Raji (cell line): ENCODE data around the gene PCDHGB3.
"Not testable (repeated sequence)": the region's sequence is repeated elsewhere in the genome, so short reads cannot be mapped to it uniquely, and the experiment has no call there.

Experiments
- POLR2A ChIP-seq: IDR thresholded peaks from 2 replicates; pipeline ENCODE4 v1.6.1; 2011; ENCODE audit warnings: low read depth, low read length, control low read depth; ENCODE audit not compliant: insufficient read depth

The PCDHGB3 gene

DNA sequence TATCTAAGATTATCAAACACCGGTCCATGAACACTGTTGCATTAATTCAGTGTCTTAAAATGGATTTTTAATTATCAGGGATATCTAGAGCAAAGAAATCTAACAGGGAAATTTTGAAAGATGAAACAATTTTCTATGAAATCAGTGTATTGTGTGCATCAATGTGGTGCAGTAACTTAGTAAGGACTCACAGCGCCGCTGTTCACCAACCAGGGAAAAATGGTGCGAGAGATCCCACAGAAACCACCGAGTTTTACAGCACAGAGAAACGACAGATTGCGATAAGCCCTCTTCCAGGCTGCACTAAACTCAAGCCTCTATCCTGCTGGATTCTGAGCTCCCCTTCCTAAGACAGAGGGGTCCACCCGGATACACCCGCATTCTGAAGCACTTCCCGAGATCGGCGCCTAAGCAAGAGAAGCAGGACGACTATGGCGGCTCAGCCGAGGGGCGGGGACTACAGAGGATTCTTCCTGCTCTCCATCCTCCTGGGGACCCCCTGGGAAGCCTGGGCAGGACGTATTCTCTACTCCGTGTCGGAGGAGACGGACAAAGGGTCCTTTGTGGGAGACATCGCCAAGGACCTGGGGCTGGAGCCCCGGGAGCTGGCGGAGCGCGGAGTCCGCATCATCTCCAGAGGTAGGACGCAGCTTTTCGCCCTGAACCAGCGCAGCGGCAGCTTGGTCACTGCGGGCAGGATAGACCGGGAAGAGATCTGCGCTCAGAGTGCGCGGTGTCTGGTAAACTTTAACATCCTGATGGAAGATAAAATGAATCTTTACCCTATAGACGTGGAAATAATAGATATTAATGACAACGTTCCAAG, 12.6 kb downstream of the PCDHGB3 start, which contains the start of gene PCDHGA7:
PCDHGA7 (plus strand) TSS at position 274 of the 826 bp plus-strand sequence; CDS start at position 432, 158 bp downstream.
- TF ChIP-seq POLR2A = no peak

- TF ChIP-seq POLR2A = no peak
Observed at GRCh38 chr5:141383345-141383744, 13.3 kb downstream of the PCDHGB3 start.

GRCh38 chr5:141384471-141385267, 14.6 kb downstream of the PCDHGB3 start:
- no peak for TF ChIP-seq POLR2A

- TF ChIP-seq POLR2A = not testable (repeated sequence)
Observed at GRCh38 chr5:141387557-141388311, 17.7 kb downstream of the PCDHGB3 start, which contains the start of gene PCDHGB4. Gene PCDHGB4 (plus strand): TSS chr5:141387698. CDS start chr5:141387885, 187 bp downstream.

DNA sequence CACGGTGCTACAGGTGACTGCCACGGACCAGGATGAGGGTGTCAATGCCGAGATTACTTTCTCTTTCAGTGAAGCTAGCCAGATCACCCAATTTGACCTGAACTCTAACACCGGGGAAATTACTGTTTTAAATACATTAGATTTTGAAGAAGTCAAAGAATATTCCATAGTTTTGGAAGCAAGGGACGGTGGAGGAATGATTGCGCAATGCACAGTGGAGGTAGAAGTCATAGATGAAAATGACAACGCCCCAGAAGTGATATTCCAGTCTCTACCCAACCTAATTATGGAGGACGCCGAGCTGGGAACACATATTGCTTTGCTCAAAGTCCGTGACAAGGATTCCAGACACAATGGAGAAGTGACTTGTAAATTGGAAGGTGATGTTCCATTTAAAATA, 18.6 kb downstream of the PCDHGB3 start:
- no peak for TF ChIP-seq POLR2A

DNA sequence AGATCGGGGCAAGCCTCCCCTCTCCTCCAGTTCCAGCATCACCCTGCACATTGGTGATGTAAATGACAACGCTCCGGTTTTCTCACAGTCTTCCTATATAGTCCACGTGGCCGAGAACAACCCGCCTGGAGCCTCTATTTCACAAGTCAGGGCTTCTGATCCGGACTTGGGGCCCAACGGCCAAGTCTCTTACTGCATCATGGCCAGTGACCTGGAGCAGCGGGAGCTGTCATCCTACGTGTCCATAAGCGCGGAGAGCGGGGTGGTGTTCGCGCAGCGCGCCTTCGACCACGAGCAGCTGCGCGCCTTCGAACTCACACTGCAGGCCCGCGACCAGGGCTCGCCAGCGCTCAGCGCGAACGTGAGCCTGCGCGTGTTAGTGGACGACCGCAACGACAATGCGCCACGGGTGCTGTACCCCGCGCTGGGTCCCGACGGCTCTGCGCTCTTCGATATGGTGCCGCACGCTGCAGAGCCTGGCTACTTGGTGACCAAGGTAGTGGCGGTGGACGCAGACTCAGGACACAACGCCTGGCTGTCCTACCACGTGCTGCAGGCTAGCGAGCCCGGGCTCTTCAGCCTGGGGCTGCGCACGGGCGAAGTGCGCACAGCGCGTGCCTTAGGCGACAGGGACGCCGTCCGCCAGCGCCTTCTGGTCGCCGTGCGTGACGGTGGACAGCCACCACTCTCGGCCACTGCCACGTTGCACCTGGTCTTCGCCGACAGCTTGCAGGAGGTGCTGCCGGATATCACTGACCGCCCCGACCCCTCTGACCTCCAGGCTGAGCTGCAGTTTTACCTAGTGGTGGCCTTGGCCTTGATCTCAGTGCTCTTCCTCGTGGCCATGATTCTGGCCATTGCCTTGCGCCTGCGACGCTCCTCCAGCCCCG, 19.4 kb downstream of the PCDHGB3 start:
- TF ChIP-seq POLR2A = no peak

GRCh38 chr5:141392429-141393198, 22.6 kb downstream of the PCDHGB3 start, which contains the start of gene PCDHGA8:
Gene PCDHGA8 (plus strand): TSS chr5:141392633. CDS start chr5:141392814, 181 bp downstream.
- TF ChIP-seq POLR2A = no peak

- TF ChIP-seq POLR2A = no peak
Observed at GRCh38 chr5:141393267-141393666, 23.2 kb downstream of the PCDHGB3 start.

DNA sequence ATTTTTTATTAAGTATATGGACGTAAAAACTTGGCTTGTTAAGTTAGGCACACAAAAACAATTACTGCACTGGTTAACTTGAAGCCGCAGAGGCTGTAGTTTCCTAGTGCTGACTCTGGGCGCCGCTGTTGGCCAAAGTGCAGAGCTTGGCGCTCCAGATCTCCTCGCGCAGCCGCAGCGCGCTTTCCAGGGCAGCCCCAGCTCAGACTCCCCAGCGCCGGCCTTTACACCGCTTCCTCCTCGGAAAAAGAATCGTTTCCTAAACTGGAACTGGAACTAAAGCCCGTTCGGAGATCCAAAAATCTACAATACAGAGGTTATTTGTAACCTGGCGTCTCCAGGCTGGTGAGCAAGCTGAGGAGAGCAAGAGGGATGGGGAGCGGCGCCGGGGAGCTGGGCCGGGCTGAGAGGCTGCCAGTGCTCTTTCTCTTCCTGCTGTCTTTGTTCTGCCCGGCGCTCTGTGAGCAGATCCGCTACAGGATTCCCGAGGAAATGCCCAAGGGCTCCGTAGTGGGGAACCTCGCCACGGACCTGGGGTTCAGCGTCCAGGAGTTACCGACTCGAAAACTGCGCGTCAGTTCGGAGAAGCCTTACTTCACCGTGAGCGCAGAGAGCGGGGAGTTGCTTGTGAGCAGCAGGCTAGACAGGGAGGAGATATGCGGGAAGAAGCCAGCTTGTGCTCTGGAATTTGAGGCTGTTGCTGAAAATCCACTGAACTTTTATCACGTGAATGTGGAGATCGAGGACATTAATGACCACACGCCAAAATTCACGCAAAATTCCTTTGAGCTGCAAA, 27.9 kb downstream of the PCDHGB3 start, which contains the start of gene PCDHGB5:
PCDHGB5 (plus strand) TSS at position 192 of the 796 bp plus-strand sequence; CDS start at position 373, 181 bp downstream.
- not testable (repeated sequence) for TF ChIP-seq POLR2A

DNA sequence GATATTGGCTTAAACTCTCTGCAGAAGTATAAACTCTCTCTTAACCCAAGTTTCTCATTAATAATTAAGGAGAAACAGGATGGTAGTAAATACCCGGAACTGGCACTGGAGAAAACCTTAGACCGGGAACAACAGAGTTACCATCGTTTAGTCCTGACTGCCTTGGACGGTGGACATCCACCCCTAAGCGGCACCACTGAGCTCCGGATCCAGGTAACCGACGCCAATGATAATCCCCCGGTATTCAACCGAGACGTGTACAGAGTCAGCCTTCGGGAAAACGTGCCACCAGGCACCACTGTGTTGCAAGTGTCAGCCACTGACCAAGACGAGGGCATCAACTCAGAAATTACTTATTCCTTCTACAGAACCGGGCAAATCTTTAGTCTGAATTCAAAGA, 28.6 kb downstream of the PCDHGB3 start:
- no peak for TF ChIP-seq POLR2A

DNA sequence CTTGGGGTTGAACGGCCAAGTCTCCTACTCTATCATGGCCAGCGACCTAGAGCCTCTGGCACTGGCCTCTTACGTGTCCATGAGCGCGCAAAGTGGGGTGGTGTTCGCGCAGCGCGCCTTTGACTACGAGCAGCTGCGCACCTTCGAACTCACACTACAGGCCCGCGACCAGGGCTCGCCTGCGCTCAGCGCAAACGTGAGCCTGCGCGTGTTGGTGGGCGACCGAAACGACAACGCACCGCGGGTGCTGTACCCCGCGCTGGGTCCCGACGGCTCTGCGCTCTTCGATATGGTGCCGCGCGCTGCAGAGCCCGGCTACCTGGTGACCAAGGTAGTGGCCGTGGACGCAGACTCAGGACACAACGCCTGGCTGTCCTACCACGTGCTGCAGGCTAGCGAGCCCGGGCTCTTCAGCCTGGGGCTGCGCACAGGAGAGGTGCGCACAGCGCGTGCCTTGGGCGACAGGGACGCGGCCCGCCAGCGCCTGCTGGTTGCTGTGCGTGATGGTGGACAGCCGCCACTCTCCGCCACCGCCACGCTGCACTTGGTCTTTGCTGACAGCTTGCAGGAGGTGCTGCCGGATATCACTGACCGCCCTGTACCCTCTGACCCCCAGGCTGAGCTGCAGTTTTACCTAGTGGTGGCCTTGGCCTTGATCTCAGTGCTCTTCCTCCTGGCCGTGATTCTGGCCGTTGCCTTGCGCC, 29.7 kb downstream of the PCDHGB3 start:
- TF ChIP-seq POLR2A = no peak

DNA sequence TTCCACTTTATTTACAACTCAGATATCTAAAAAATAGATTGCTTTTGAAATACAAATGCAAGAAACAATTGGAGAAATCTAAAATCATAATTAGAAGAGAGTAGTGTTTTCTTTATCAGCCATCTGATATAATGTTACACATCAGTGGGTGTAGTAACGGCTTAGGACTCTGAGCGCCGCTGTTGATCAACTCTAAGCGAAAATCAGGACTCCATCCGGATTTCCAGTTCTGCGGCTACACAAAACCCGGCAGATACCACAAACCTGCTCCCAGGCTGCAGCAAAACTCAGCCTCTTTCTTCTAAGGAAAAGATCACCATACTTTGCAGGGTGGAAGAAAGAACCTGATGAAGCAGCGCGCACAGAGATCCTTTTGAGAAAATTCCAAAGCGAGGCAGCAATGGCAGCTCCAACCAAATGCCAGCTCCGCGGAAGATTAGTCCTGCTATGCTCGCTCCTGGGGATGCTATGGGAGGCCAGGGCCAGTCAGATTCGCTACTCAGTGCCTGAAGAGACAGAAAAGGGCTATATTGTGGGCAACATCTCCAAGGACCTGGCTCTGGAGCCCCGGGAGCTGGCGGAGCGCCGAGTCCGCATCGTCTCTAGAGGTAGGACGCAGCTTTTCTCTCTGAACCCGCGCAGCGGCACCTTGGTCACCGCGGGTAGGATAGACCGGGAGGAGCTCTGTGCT, 32.7 kb downstream of the PCDHGB3 start, which contains the start of gene PCDHGA9:
PCDHGA9 (plus strand) TSS at position 226 of the 691 bp plus-strand sequence; CDS start at position 401, 175 bp downstream.
- no peak for TF ChIP-seq POLR2A
